ENCODE data around the gene DBF4B. TPM values are rescaled to one million over a fixed set of nuclear protein-coding genes. Genes with fewer than 3 reads are reported as not detected.

The DBF4B gene
- polyA plus RNA-seq, 1 of the 3 experiments (the other 2 are of a cell fraction), result 8.3 TPM

DNA sequence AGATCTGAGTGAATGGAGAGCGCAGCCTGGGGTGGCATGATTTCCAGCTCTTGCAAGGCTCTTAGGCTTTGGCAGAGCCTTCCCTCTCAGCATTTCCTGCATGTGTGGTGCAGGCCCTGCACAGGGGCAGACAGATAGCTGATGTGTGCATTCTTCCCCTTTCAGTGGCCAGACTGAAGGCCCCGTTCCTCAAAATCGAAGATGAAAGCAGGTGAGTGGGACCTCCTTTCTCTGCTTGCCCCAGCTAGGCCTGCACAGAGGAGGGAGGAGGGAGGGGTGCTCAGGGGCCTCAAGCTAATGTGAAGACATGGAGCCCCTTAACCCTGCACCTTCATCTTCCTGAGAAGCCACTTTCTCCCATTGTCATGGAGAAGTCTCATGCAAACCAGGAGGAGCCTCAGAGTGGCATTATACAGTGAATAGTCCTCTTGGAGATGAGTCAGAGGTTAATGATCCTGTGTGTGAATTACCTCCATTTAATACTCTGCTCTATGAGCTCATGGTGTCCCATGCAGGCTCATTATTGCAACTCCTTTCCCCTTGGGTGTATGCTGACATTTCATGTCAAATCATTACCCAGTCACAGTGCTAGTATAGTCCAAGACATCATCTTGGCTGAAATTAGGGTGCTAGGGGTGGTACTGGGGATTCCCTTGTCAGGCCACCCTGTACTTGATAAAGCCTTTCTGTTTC, 29.9 kb downstream of the DBF4B start:
- Histone ChIP-seq H3K36me3 (replicated peaks in 1 of 2; ENCODE audit: control insufficient read depth in 1 of 2, insufficient read depth in 2 of 2, low read length in 1 of 2) (peaks cover 0 to 7% of the 10 kb centered on the region in 2 experiments), H3K9me2 (no peaks in the 10 kb centered on the region), H3K4me1 (ENCODE audit: control insufficient read depth in 1 of 2, insufficient read depth in 2 of 2, low read depth in 1 of 2, low read length in 1 of 2) (no peaks in the 10 kb centered on the region), H3K27me3 (ENCODE audit: insufficient read depth) (no peaks in the 10 kb centered on the region), H3K27ac (ENCODE audit: low read depth in 2 of 2, low read length in 1 of 2) (no peak overlapping the region), H3K9me3 (no peaks in the 10 kb centered on the region), H4K20me1 (ENCODE audit: insufficient read depth) (no peaks in the 10 kb centered on the region), H3K9ac (no peak overlapping the region), H3F3A (replicated peaks; ENCODE audit: insufficient read depth) (no peaks in the 10 kb centered on the region), H3K79me2 (ENCODE audit: insufficient read depth) (no peaks in the 10 kb centered on the region), H3K4me2 (no peak overlapping the region), H2AFZ (ENCODE audit: low read depth) (no peak overlapping the region), H3K4me3 (ENCODE audit: low read depth in 2 of 2, low read length in 1 of 2) (no peak overlapping the region)
- no peak for TF ChIP-seq MXI1 (IDR thresholded peaks at IDR 0.05; ENCODE audit: low read depth, low read length)
- no peak for TF ChIP-seq FOXM1 (IDR thresholded peaks at IDR 0.05; ENCODE audit: low read depth)
- TF ChIP-seq, protein P1, sequence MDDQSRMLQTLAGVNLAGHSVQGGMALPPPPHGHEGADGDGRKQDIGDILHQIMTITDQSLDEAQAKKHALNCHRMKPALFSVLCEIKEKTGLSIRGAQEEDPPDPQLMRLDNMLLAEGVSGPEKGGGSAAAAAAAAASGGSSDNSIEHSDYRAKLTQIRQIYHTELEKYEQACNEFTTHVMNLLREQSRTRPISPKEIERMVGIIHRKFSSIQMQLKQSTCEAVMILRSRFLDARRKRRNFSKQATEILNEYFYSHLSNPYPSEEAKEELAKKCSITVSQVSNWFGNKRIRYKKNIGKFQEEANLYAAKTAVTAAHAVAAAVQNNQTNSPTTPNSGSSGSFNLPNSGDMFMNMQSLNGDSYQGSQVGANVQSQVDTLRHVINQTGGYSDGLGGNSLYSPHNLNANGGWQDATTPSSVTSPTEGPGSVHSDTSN (IDR thresholded peaks at IDR 0.05), result no peak
- no peak for TF ChIP-seq FOXJ3 (CRISPR knock-in tag; IDR thresholded peaks at IDR 0.05)
- TF ChIP-seq FOSL2 (IDR thresholded peaks at IDR 0.05; ENCODE audit: borderline replicate concordance, low read depth), result no peak
- TF ChIP-seq CHD2 (IDR thresholded peaks at IDR 0.05; ENCODE audit: low read length, partially characterized antibody), result no peak
- no peak for TF ChIP-seq SMC3 (IDR thresholded peaks at IDR 0.05; ENCODE audit: low read depth, low read length)
- WGBS (ENCODE audit: low lambda C conversion rate), result 89% methylated on average over 3 of the region's 3 CpGs
- CTCF ChIA-PET, result interaction anchor here (0.9 kb wide), 1 partner anchor 40 kb away, joined by 3 read pairs; no protein-coding TSS in a partner anchor
- no peak for DNase-seq
- POLR2A ChIA-PET, result no interaction called here

DNA sequence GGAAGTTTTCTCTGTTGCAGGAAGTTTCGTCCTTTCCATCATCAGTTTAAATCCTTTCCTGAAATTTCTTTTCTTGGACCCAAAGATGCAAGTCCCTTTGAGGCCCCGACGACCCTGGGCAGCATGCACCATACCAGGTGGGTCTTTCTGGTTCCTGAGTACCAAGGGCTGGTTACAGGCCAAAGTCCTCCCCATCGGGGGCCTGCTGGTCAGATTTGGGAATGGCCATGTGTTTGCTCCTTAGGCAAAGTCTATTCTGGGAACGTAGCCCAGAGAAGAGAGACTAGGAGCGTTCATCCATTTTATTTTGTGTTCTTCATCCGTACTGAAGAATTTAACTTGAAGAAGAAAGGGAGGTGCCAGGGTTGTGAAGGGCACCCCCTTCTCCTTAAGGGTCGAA, 32.9 kb downstream of the DBF4B start:
- Histone ChIP-seq H3K36me3 (replicated peaks in 1 of 2; ENCODE audit: control insufficient read depth in 1 of 2, insufficient read depth in 2 of 2, low read length in 1 of 2) (peaks cover 0 to 4% of the 10 kb centered on the region in 2 experiments), H2AFZ (ENCODE audit: low read depth) (no peak overlapping the region), H3K9me2 (no peaks in the 10 kb centered on the region), H3K4me2 (no peak overlapping the region), H3K4me3 (ENCODE audit: low read depth in 2 of 2, low read length in 1 of 2) (no peak overlapping the region), H3F3A (replicated peaks; ENCODE audit: insufficient read depth) (no peaks in the 10 kb centered on the region), H3K27ac (ENCODE audit: low read depth in 2 of 2, low read length in 1 of 2) (no peak overlapping the region), H3K9me3 (no peaks in the 10 kb centered on the region), H4K20me1 (ENCODE audit: insufficient read depth) (no peaks in the 10 kb centered on the region), H3K4me1 (ENCODE audit: control insufficient read depth in 1 of 2, insufficient read depth in 2 of 2, low read depth in 1 of 2, low read length in 1 of 2) (no peaks in the 10 kb centered on the region), H3K9ac (no peak overlapping the region), H3K27me3 (ENCODE audit: insufficient read depth) (no peaks in the 10 kb centered on the region), H3K79me2 (ENCODE audit: insufficient read depth) (no peaks in the 10 kb centered on the region)
- ChIA-PET CTCF (no interaction called here), POLR2A (no interaction called here)
- TF ChIP-seq POLR2AphosphoS5 (IDR thresholded peaks at IDR 0.05; ENCODE audit: low read depth, low read length), result no peak
- TF ChIP-seq SMC3 (IDR thresholded peaks at IDR 0.05; ENCODE audit: low read depth, low read length), result no peak
- no peak for TF ChIP-seq TEAD4 (IDR thresholded peaks at IDR 0.05; ENCODE audit: borderline replicate concordance, insufficient read depth)
- TF ChIP-seq JUND (IDR thresholded peaks at IDR 0.05), result no peak
- TF ChIP-seq TAF1 (IDR thresholded peaks at IDR 0.05; ENCODE audit: borderline replicate concordance, low read depth, low read length), result no peak
- TF ChIP-seq CHD2 (IDR thresholded peaks at IDR 0.05; ENCODE audit: low read length, partially characterized antibody), result no peak
- TF ChIP-seq NFIC (IDR thresholded peaks at IDR 0.05; ENCODE audit: borderline replicate concordance), result no peak
- TF ChIP-seq YY1 (IDR thresholded peaks at IDR 0.05; ENCODE audit: low read depth), result no peak
- no peak for TF ChIP-seq EP300 (IDR thresholded peaks at IDR 0.05; ENCODE audit: borderline replicate concordance in 1 of 2, low read depth in 1 of 2, low read length in 1 of 2)
- TF ChIP-seq RXRA (IDR thresholded peaks at IDR 0.05; ENCODE audit: borderline replicate concordance, low read depth), result no peak
- no peak for TF ChIP-seq GATA2 (CRISPR knock-in tag; IDR thresholded peaks at IDR 0.05)
- no peak for TF ChIP-seq MXI1 (IDR thresholded peaks at IDR 0.05; ENCODE audit: low read depth, low read length)
- TF ChIP-seq RAD21 (IDR thresholded peaks at IDR 0.05; ENCODE audit: low read length), result no peak
- DNase-seq, result no peak
- 95% methylated on average over 8 of the region's 8 CpGs for WGBS (ENCODE audit: low lambda C conversion rate)
